Activated naive CD4-positive, alpha-beta T cell treated with Interleukin-2 at 50 U/mL for 16 hours (primary cell): ENCODE results near the gene OR56A3.
"Not testable (repeated sequence)": the region's sequence is repeated elsewhere in the genome, so short reads cannot be mapped to it uniquely, and the experiment has no call there.

Source experiments
- DNase-seq: peaks from one replicate; pipeline ENCODE4 v3.0.0-alpha.2; 2020

OR56A3 gene

GRCh38 chr11:5941951-5942350 is at the start of gene OR56A3:
TSS of gene OR56A3 (plus strand) at chr11:5942251. CDS start at chr11:5947347, 5,096 bp downstream.
- DNase-seq = no peak

- no peak for DNase-seq
Measured at GRCh38 chr11:5892908-5893307, 49.1 kb upstream of the OR56A3 start, which contains the start of gene OR52E5. TSS of gene OR52E5 (plus strand) at chr11:5893208. CDS start at chr11:5900777, 7,569 bp downstream.

GRCh38 chr11:5899534-5899933 is 42.5 kb upstream of the OR56A3 start:
- DNase-seq = no peak

GRCh38 chr11:5910540-5910939 is 31.5 kb upstream of the OR56A3 start:
- no peak for DNase-seq

GRCh38 chr11:5922749-5923426 is 19.2 kb upstream of the OR56A3 start:
- DNase-seq = peak; percentile 11

GRCh38 chr11:5923427-5923776 is 18.6 kb upstream of the OR56A3 start:
- DNase-seq = no peak

- DNase-seq = no peak
Measured at GRCh38 chr11:5923794-5924193, 18.3 kb upstream of the OR56A3 start.

GRCh38 chr11:5928271-5928670 is 13.8 kb upstream of the OR56A3 start:
- no peak for DNase-seq

GRCh38 chr11:5928811-5929210 is 13.2 kb upstream of the OR56A3 start:
- DNase-seq = no peak

GRCh38 chr11:5929571-5930368 is 12.3 kb upstream of the OR56A3 start:
- no peak for DNase-seq

- no peak for DNase-seq
Measured at GRCh38 chr11:5930614-5931013, 11.4 kb upstream of the OR56A3 start.

GRCh38 chr11:5931061-5931460 is 11.0 kb upstream of the OR56A3 start:
- no peak for DNase-seq

- no peak for DNase-seq
Measured at GRCh38 chr11:5932671-5933070, 9.4 kb upstream of the OR56A3 start.

GRCh38 chr11:5933116-5933515 is 8.9 kb upstream of the OR56A3 start:
- DNase-seq = no peak

GRCh38 chr11:5937868-5938602 is 4.0 kb upstream of the OR56A3 start:
- DNase-seq = no peak

- no peak for DNase-seq
Measured at GRCh38 chr11:5938603-5938965, 3.5 kb upstream of the OR56A3 start.

- no peak for DNase-seq
Measured at GRCh38 chr11:5940748-5941147, 1.3 kb upstream of the OR56A3 start.

- DNase-seq = no peak
Measured at GRCh38 chr11:5955586-5955985, 13.5 kb downstream of the OR56A3 start.

GRCh38 chr11:5960704-5961320 is 18.8 kb downstream of the OR56A3 start:
- DNase-seq = not testable (repeated sequence)

- DNase-seq = no peak
Measured at GRCh38 chr11:5966958-5967357, 24.9 kb downstream of the OR56A3 start.

GRCh38 chr11:5967708-5968107 is 25.7 kb downstream of the OR56A3 start:
- no peak for DNase-seq

- no peak for DNase-seq
Measured at GRCh38 chr11:5968394-5968793, 26.3 kb downstream of the OR56A3 start, which contains the start of gene OR56A5. TSS of gene OR56A5 (minus strand) at chr11:5968494. CDS start at chr11:5968494, 0 bp downstream.

- DNase-seq = no peak
Measured at GRCh38 chr11:5973530-5973929, 31.5 kb downstream of the OR56A3 start.
